A673 (cell line): ENCODE measurements around the gene LHX1.
A peak's percentile ranks its signal among the peaks of the same experiment; 100 is the strongest.

Experiments
- CTCF ChIP-seq: fragments of 300-800, 200-600 bp; sonication (generic); conservative IDR thresholded peaks from 2 replicates; pipeline ENCODE4 v1.5.1; 2017; ENCODE audit warnings: low read depth, mild to moderate bottlenecking, antibody characterized with exemption, low read length, moderate library complexity, mixed read lengths
- EZH2 ChIP-seq: fragments of 200-600 bp; sonication (generic); IDR thresholded peaks from 2 replicates; pipeline ENCODE4 v1.6.1; 2017; ENCODE audit warnings: borderline replicate concordance, low read depth, mild to moderate bottlenecking, mixed read lengths, antibody characterized with exemption, low read length; ENCODE audit not compliant: poor library complexity, severe bottlenecking

DNA sequence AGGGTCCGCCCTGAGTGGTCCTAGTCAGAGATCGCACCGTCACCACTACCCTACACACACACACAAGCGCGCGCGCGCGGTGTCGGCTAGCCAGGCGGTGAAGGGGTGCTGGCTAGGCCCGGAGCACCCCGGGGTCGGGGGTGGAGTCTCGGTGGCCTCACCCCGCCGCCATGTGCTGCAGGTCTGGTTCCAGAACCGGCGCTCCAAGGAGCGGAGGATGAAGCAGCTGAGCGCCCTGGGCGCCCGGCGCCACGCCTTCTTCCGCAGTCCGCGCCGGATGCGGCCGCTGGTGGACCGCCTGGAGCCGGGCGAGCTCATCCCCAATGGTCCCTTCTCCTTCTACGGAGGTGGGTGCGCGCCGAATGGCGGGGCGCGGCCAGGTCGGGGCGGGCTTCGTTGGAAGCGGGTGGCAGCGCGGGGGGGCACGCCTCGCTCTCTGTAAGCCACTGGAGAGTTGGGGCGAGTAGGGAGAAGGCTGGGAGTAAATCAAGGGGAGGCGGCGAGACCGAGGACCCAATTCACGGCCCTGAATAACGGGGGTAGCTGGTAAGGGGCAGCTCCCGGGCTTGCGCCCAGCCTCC, 4.8 kb downstream of the LHX1 start:
- TF ChIP-seq EZH2 (peak; percentile 59), CTCF (no peak)
